OCI-LY7 (cell line): ENCODE data around the gene NR1H4.

Experiments
- EZH2phosphoT487 ChIP-seq: fragments of 200-600 bp; sonication (generic); IDR thresholded peaks from 2 replicates; pipeline ENCODE4 v1.6.1; 2018; ENCODE audit warnings: low read depth, borderline replicate concordance, mild to moderate bottlenecking, mixed run types, antibody characterized with exemption, low read length, moderate library complexity, mixed read lengths
- TF ChIP-seq, protein P1 (sequence below): fragments of 200-600 bp; sonication (generic); conservative IDR thresholded peaks from 2 replicates; pipeline ENCODE4 v1.5.1; 2014; ENCODE audit warnings: mild to moderate bottlenecking, antibody characterized with exemption, low read length, moderate library complexity, mixed read lengths

DNA sequence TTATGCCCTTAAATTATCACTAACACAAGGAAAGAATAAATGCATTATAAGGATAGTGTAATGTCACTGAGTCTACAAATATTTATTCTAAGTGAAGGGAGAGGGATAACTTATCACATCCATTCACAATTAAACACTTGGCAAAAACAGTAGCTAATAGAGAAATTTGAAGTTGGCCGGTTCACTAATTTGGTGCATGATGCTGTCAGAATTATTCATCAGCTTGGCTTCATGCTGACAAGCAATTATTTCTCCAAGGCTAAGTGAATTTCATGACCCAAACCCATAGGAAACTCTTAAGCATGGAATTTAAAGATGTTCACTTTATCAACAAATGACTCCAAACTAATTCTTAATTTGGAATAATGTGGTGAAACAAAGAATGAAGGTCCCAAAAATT is 25.0 kb upstream of the NR1H4 start:
- TF ChIP-seq, protein P1, sequence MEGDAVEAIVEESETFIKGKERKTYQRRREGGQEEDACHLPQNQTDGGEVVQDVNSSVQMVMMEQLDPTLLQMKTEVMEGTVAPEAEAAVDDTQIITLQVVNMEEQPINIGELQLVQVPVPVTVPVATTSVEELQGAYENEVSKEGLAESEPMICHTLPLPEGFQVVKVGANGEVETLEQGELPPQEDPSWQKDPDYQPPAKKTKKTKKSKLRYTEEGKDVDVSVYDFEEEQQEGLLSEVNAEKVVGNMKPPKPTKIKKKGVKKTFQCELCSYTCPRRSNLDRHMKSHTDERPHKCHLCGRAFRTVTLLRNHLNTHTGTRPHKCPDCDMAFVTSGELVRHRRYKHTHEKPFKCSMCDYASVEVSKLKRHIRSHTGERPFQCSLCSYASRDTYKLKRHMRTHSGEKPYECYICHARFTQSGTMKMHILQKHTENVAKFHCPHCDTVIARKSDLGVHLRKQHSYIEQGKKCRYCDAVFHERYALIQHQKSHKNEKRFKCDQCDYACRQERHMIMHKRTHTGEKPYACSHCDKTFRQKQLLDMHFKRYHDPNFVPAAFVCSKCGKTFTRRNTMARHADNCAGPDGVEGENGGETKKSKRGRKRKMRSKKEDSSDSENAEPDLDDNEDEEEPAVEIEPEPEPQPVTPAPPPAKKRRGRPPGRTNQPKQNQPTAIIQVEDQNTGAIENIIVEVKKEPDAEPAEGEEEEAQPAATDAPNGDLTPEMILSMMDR, result no peak
- TF ChIP-seq EZH2phosphoT487, result no peak
